Central memory CD8-positive, alpha-beta T cell (primary cell): Measurements from ENCODE around the gene GLB1L3.
"Not testable (repeated sequence)": the region's sequence is repeated elsewhere in the genome, so short reads cannot be mapped to it uniquely, and the experiment has no call there.

Experiments
- ATAC-seq: fragments of 150-1000 bp; cut with Tn5 transposase; replicated peaks from 2 replicates; pipeline ENCODE4 v1.10.0; 2022; ENCODE audit warnings: mild to moderate bottlenecking, moderate FRiP score, moderate number of reproducible peaks; ENCODE audit not compliant: poor library complexity, severe bottlenecking; ENCODE audit errors: extremely low read depth
- DNase-seq, 2 donors: peaks; one replicate each; pipeline ENCODE4 v3.0.0; 2021; ENCODE audit warnings: low spot score in 2 of 2
- H3K27ac Mint-ChIP-seq: one replicate; pipeline ENCODE4 v1.8.0; 2022; ENCODE audit warnings: low read depth, mild to moderate bottlenecking, moderate library complexity, mixed read lengths
- H3K27me3 Mint-ChIP-seq: one replicate; pipeline ENCODE4 v1.8.0; 2022; ENCODE audit warnings: mixed read lengths
- H3K36me3 Mint-ChIP-seq: one replicate; pipeline ENCODE4 v1.8.0; 2022; ENCODE audit warnings: mild to moderate bottlenecking, moderate library complexity, mixed read lengths; ENCODE audit not compliant: insufficient read depth
- H3K4me1 Mint-ChIP-seq: one replicate; pipeline ENCODE4 v1.8.0; 2022; ENCODE audit warnings: mixed read lengths
- H3K4me3 Mint-ChIP-seq: one replicate; pipeline ENCODE4 v1.8.0; 2022; ENCODE audit warnings: mild to moderate bottlenecking, moderate library complexity, mixed read lengths
- H3K9me3 Mint-ChIP-seq: one replicate; pipeline ENCODE4 v1.8.0; 2022; ENCODE audit warnings: mixed read lengths

Gene GLB1L3

DNA sequence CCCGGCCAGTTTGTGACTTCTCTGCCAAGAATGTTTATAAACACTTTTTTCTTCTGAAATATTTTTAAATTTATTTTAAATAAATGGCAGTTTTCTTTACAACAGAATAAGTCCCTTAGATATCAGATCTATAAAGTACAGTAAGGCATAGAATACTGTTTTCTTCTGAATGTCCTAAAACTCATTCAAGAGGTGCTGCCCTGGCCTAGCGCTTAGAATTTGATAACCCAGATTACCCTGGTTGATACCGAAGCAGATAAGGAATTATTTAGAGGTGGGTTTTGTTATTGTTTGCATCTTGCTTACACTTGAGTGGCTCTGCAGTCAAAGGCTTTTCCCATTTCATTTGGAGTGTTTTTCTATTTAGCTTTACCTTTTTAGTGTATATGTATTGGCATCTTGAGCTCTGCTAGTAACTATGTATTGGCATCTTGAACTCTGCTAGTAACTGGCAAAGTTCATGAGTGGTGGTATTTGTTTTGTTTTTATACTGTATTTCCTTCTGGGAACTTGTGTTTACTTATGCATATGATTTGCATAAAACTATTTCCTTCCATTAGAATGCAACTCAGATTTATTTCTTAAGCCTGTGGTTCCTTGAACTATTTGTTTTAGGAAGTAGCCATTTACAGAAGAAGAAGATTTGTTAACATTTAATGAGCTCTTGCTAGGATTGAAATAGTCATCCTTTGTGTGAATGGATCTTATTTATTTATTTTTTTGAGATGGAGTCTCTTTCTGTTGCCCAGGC, 21.6 kb upstream of the GLB1L3 start:
- peak overlapping the region; percentile 97 for H3K4me3 Mint-ChIP-seq
- H3K4me1 Mint-ChIP-seq = peaks cover 38% of the 10 kb centered on the region
- no peak for DNase-seq
- H3K36me3 Mint-ChIP-seq = peaks cover 19% of the 10 kb centered on the region
- peak overlapping the region; percentile 68 for H3K27ac Mint-ChIP-seq
- no peak for ATAC-seq
- no peaks in the 10 kb centered on the region for H3K27me3 Mint-ChIP-seq
- no peaks in the 10 kb centered on the region for H3K9me3 Mint-ChIP-seq

GRCh38 chr11:134255184-134255561, 21.0 kb upstream of the GLB1L3 start:
- H3K4me1 Mint-ChIP-seq = peaks cover 38% of the 10 kb centered on the region
- not testable (repeated sequence) for H3K27ac Mint-ChIP-seq, H3K9me3 Mint-ChIP-seq, H3K4me3 Mint-ChIP-seq, DNase-seq, H3K27me3 Mint-ChIP-seq, ATAC-seq
- H3K36me3 Mint-ChIP-seq = peaks cover 18% of the 10 kb centered on the region

- no peak overlapping the region for H3K27ac Mint-ChIP-seq
- no peak for DNase-seq
- ATAC-seq = no peak
- H3K27me3 Mint-ChIP-seq = no peaks in the 10 kb centered on the region
- H3K4me1 Mint-ChIP-seq = peaks cover 37% of the 10 kb centered on the region
- H3K9me3 Mint-ChIP-seq = no peaks in the 10 kb centered on the region
- peaks cover 22% of the 10 kb centered on the region for H3K36me3 Mint-ChIP-seq
- H3K4me3 Mint-ChIP-seq = no peak overlapping the region
Measured at GRCh38 chr11:134257101-134257500, 19.1 kb upstream of the GLB1L3 start.

DNA sequence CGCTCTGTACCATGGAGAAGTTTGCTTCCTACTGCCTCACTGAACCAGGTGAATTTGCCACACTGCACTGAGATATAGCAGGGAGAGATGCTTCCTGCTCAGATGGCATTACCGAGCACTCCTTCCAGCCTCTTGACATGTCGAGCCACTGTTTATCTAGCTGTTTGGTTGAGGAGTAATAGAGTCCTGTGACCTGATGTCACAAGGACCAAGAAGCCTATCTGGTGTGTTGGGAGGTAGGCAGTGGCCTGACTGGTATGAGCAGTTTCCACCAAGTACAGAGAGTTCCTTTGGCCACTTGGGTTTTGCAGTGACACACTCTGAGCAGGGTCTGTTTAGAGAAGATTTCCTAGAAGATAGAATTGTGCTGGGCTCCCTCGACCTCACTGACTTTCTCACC, 17.6 kb upstream of the GLB1L3 start:
- no peak for DNase-seq
- Mint-ChIP-seq H3K4me1 (peaks cover 25% of the 10 kb centered on the region), H3K9me3 (no peaks in the 10 kb centered on the region), H3K36me3 (peaks cover 17% of the 10 kb centered on the region), H3K4me3 (no peak overlapping the region), H3K27me3 (no peaks in the 10 kb centered on the region), H3K27ac (peak overlapping the region; percentile 26)
- no peak for ATAC-seq

DNA sequence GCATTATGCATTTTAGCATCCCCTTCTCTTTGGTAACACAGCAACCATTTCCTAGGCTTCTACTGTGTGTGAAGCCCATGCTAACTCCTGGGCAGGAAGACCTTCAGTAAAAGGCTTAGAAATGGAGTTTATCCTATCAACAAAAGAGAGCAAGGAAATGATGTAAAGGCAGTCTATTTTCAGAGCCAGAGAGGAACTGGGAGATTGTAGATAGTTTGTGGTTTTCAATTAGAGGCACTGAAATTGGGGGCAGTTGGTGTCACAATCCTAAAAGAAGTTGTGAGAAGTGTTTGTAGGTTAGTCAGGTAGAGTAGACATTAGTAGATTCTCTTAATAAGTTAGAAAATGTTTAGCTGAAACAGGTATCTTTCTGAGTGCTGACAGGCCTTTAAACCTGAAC, 15.7 kb upstream of the GLB1L3 start:
- no peaks in the 10 kb centered on the region for H3K9me3 Mint-ChIP-seq
- peaks cover 13% of the 10 kb centered on the region for H3K4me1 Mint-ChIP-seq
- no peak overlapping the region for H3K4me3 Mint-ChIP-seq
- ATAC-seq = no peak
- no peak for DNase-seq
- no peaks in the 10 kb centered on the region for H3K27me3 Mint-ChIP-seq
- H3K27ac Mint-ChIP-seq = no peak overlapping the region
- H3K36me3 Mint-ChIP-seq = peaks cover 18% of the 10 kb centered on the region

- Mint-ChIP-seq H3K4me3 (no peak overlapping the region), H3K36me3 (peaks cover 18% of the 10 kb centered on the region), H3K9me3 (no peaks in the 10 kb centered on the region), H3K4me1 (peaks cover 13% of the 10 kb centered on the region), H3K27ac (no peak overlapping the region), H3K27me3 (no peaks in the 10 kb centered on the region)
- DNase-seq (no peak), ATAC-seq (no peak)
Measured at GRCh38 chr11:134260983-134261382, 15.2 kb upstream of the GLB1L3 start.

DNA sequence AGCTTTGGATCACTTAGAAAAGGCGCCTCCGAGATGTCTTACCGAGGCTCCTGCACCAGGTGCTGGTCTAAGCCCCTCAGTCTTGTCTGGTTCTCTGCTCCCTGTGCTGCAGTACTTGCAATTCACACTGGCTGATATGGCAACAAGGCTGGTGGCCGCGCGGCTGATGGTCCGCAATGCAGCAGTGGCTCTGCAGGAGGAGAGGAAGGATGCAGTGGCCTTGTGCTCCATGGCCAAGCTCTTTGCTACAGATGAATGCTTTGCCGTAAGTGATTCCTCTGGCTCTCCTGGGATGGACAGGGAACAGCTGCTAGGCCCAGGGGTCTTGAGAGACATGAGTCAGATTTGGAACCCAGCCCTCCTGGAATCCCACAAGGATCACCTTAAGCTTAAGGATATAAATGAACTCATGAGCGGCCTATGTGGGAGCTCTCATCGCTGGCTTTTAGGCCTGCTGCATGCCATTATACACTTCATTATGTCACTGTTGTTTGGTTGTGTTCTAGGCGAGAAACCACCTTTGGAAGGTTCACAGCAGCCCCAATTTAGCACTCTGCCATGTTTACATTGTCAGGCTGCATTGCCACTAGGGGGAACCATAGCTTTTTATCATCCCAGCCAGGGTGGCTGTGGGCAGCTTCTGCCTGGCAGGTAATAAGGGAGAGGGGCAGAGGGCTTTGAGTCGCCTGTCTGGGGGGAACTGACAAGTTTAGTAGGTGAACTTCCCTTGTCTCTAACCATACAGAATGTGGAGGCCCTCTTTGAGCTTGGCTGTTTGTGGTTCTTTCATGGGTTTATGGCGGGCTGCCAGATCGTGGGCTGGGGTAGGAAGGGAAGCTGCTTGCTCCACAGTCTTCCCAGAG, 14.3 kb upstream of the GLB1L3 start:
- Mint-ChIP-seq H3K4me1 (peaks cover 21% of the 10 kb centered on the region), H3K27ac (no peak overlapping the region), H3K27me3 (no peaks in the 10 kb centered on the region), H3K9me3 (no peaks in the 10 kb centered on the region), H3K4me3 (no peak overlapping the region), H3K36me3 (peaks cover 15% of the 10 kb centered on the region)
- ATAC-seq (no peak), DNase-seq (no peak)

- DNase-seq (no peak), ATAC-seq (no peak)
- H3K27me3 Mint-ChIP-seq = no peaks in the 10 kb centered on the region
- H3K27ac Mint-ChIP-seq = no peak overlapping the region
- peaks cover 29% of the 10 kb centered on the region for H3K4me1 Mint-ChIP-seq
- H3K9me3 Mint-ChIP-seq = no peaks in the 10 kb centered on the region
- H3K4me3 Mint-ChIP-seq = no peak overlapping the region
- peaks cover 12% of the 10 kb centered on the region for H3K36me3 Mint-ChIP-seq
Measured at GRCh38 chr11:134264966-134265764, 11.0 kb upstream of the GLB1L3 start.

GRCh38 chr11:134266440-134266839, 9.7 kb upstream of the GLB1L3 start:
- H3K4me1 Mint-ChIP-seq = peaks cover 42% of the 10 kb centered on the region
- H3K27ac Mint-ChIP-seq = no peak overlapping the region

GRCh38 chr11:134266841-134267251, 9.3 kb upstream of the GLB1L3 start:
- ATAC-seq (no peak), DNase-seq (no peak)
- Mint-ChIP-seq H3K4me3 (no peak overlapping the region), H3K36me3 (peaks cover 13% of the 10 kb centered on the region), H3K4me1 (peaks cover 44% of the 10 kb centered on the region), H3K9me3 (no peaks in the 10 kb centered on the region), H3K27ac (no peak overlapping the region), H3K27me3 (no peaks in the 10 kb centered on the region)

More at GRCh38 chr11:134266440-134266839, 9.7 kb upstream of the GLB1L3 start:
- H3K27me3 Mint-ChIP-seq = no peaks in the 10 kb centered on the region
- no peak for ATAC-seq
- no peak for DNase-seq
- peaks cover 13% of the 10 kb centered on the region for H3K36me3 Mint-ChIP-seq
- no peaks in the 10 kb centered on the region for H3K9me3 Mint-ChIP-seq
- H3K4me3 Mint-ChIP-seq = no peak overlapping the region

DNA sequence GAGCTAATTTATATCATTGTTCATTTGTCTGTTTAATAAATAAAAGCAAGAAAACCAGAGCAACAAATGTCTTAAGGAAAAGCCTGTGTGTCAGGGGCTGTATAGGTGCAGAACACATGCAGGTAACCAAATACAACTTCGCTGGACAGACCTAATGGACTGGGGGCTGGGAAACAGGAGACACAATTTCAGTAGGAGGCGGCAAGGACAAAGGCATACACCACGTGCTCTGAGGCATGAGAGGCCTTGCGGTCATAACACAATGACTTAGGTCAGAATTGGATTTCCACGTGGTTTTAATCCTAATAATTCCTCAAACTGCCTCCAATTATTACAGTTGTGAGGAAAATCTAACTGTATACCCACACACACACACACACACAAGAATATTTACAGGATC, 8.7 kb upstream of the GLB1L3 start:
- Mint-ChIP-seq H3K9me3 (no peaks in the 10 kb centered on the region), H3K36me3 (peaks cover 13% of the 10 kb centered on the region), H3K27me3 (no peaks in the 10 kb centered on the region), H3K27ac (no peak overlapping the region), H3K4me1 (peaks cover 39% of the 10 kb centered on the region), H3K4me3 (no peak overlapping the region)
- DNase-seq = no peak
- ATAC-seq = no peak

- H3K27ac Mint-ChIP-seq = no peak overlapping the region
- no peak for ATAC-seq
- H3K4me3 Mint-ChIP-seq = no peak overlapping the region
- H3K27me3 Mint-ChIP-seq = no peaks in the 10 kb centered on the region
- no peaks in the 10 kb centered on the region for H3K9me3 Mint-ChIP-seq
- H3K4me1 Mint-ChIP-seq = peaks cover 41% of the 10 kb centered on the region
- DNase-seq = no peak
- peaks cover 9% of the 10 kb centered on the region for H3K36me3 Mint-ChIP-seq
Measured at GRCh38 chr11:134267966-134268365, 8.2 kb upstream of the GLB1L3 start.
